ENCODE data around the gene TULP3. TPM values are rescaled to one million over a fixed set of nuclear protein-coding genes. Genes with fewer than 3 reads are reported as not detected.

Gene TULP3
- total and polyA plus RNA-seq, 2 of the 8 experiments (the other 6 are each of a cell fraction or from before 2014, with no cell fraction given), result 18.4 to 21.2 TPM

GRCh38 chr12:2884810-2885209 lies 5.9 kb upstream of the TULP3 start:
- H2BK15ac ChIP-seq (ENCODE audit: low read length), result no peak overlapping the region
- no peak overlapping the region for H4K5ac ChIP-seq (ENCODE audit: insufficient read length, low read depth, low read length)
- TF ChIP-seq GTF2F1 (IDR thresholded peaks at IDR 0.05; ENCODE audit: borderline replicate concordance, low read depth, low read length), result no peak
- no peak for TF ChIP-seq BCL11A (IDR thresholded peaks at IDR 0.05; ENCODE audit: low read depth in 2 of 2, low read length in 2 of 2)
- TF ChIP-seq ATF3 (IDR thresholded peaks at IDR 0.05; ENCODE audit: insufficient read depth, low read depth, low read length), result no peak
- H3K4me1 ChIP-seq (replicated peaks in 1 of 4; ENCODE audit: control insufficient read depth in 3 of 4, insufficient read depth in 4 of 4, low read length in 3 of 4), result peaks cover 0 to 5% (median 0%) of the 10 kb centered on the region in 4 experiments; a peak in 4 of 7 replicates
- H4K8ac ChIP-seq (ENCODE audit: extremely low read depth, insufficient read depth, low read length), result no peak overlapping the region
- no peaks in the 10 kb centered on the region for H3K27me3 ChIP-seq (replicated peaks in 1 of 4; ENCODE audit: control insufficient read depth in 3 of 4, extremely low read depth in 1 of 4, insufficient read depth in 3 of 4, low read length in 3 of 4)
- H3K23ac ChIP-seq (ENCODE audit: insufficient read length), result no peak overlapping the region
- H4K91ac ChIP-seq (replicated peaks; ENCODE audit: insufficient read length, low read length), result no peak overlapping the region
- H3K9ac ChIP-seq (replicated peaks in 1 of 4; ENCODE audit: extremely low read depth in 1 of 4, low read depth in 3 of 4, low read length in 3 of 4), result no peak overlapping the region; a peak in 1 of 7 replicates
- H3K79me2 ChIP-seq (ENCODE audit: control insufficient read depth in 1 of 2, insufficient read depth in 2 of 2, low read length in 2 of 2), result peaks cover 0 to 31% of the 10 kb centered on the region in 2 experiments; a peak in 2 of 4 replicates
- ChIA-PET CTCF (ENCODE audit: partially characterized antibody) (interaction anchor here (0.6 to 15.6 kb wide), 27 partner anchors 8 to 202 kb away, joined by 3 to 143 read pairs (median 4); no protein-coding TSS in a partner anchor), POLR2A (ENCODE audit: partially characterized antibody) (interaction anchor here (0.8 to 1.4 kb wide), 7 partner anchors 9 to 103 kb away, joined by 3 to 12 read pairs (median 3); partner anchors contain the start of genes FOXM1 and RHNO1)
- no peak overlapping the region for H3K4me2 ChIP-seq (ENCODE audit: insufficient read depth in 1 of 2, low read depth in 2 of 2, low read length in 2 of 2)
- DNase-seq (ENCODE audit: low read depth in 1 of 2, low spot score in 2 of 2), result no peak
- peaks cover 4% of the 10 kb centered on the region; the same call in 1 of the 2 replicates for H3K79me1 ChIP-seq (ENCODE audit: low read depth, low read length)
- no peaks in the 10 kb centered on the region for H3K23me2 ChIP-seq (ENCODE audit: low read depth, low read length)
- no peak overlapping the region for H3K14ac ChIP-seq (ENCODE audit: insufficient read length)
- no peak overlapping the region for H2AFZ ChIP-seq (ENCODE audit: low read length)
- no peak overlapping the region for H2BK20ac ChIP-seq (ENCODE audit: low read length)
- no peak overlapping the region for H3K4me3 ChIP-seq (ENCODE audit: extremely low read depth in 1 of 4, insufficient read depth in 2 of 4, low read depth in 3 of 4, low read length in 4 of 4)
- no peak overlapping the region for H3K56ac ChIP-seq (replicated peaks; ENCODE audit: insufficient read length, low read depth, low read length)
- no peak overlapping the region for H3K4ac ChIP-seq (replicated peaks; ENCODE audit: insufficient read length, low read depth, low read length)
- no peak overlapping the region for H2AK5ac ChIP-seq (ENCODE audit: low read depth, low read length)
- no peak overlapping the region for H3K27ac ChIP-seq (ENCODE audit: low read depth, low read length)
- peaks cover 8 to 37% (median 20%) of the 10 kb centered on the region in 4 experiments for H3K36me3 ChIP-seq (ENCODE audit: control insufficient read depth in 2 of 4, insufficient read depth in 4 of 4, low read length in 3 of 4)
- 91% methylated on average over 2 of the region's 2 CpGs; no CpG with 5 or more reads in 1 of the 2 experiments for WGBS, 2 experiments (ENCODE audit: extremely low coverage in 1 of 2, insufficient coverage in 1 of 2, insufficient read length in 1 of 2, insufficient replicate concordance in 2 of 2, low coverage in 1 of 2, low lambda C conversion rate in 2 of 2, missing lambda C conversion rate in 1 of 2)
- H2BK120ac ChIP-seq (replicated peaks; ENCODE audit: low read depth, low read length), result no peak overlapping the region
- peaks cover 3 to 6% of the 10 kb centered on the region in 2 experiments for H4K20me1 ChIP-seq (replicated peaks in 1 of 2; ENCODE audit: control insufficient read depth in 1 of 2, insufficient read depth in 2 of 2, low read length in 2 of 2)
- H3K9me3 ChIP-seq (ENCODE audit: insufficient read depth in 2 of 2, low read depth in 1 of 2, low read length in 1 of 2), result no peaks in the 10 kb centered on the region
- no peak for FAIRE-seq
- H2BK5ac ChIP-seq (ENCODE audit: low read depth, low read length), result no peak overlapping the region
- no peak overlapping the region for H3K18ac ChIP-seq (ENCODE audit: extremely low read depth, low read length)
- no peak overlapping the region for H2BK12ac ChIP-seq (ENCODE audit: low read depth, low read length)
